Stimulated activated CD8-positive, alpha-beta memory T cell treated with anti-CD3 and anti-CD28 coated beads, Interleukin-2, amount 100 ng/mL, for 1 hour (primary cell): ENCODE data around the gene EHBP1.
"Not testable (repeated sequence)": the region's sequence is repeated elsewhere in the genome, so short reads cannot be mapped to it uniquely, and the experiment has no call there.

Experiments
- DNase-seq, 2 donors: peaks; one replicate each; pipeline ENCODE4 v3.0.0-alpha.2; 2020; ENCODE audit warnings: low read depth in 2 of 2

Gene EHBP1

GRCh38 chr2:62705859-62706720 is 577 bp downstream of the EHBP1 start:
- DNase-seq, result no peak

GRCh38 chr2:62706721-62707521 is 1.4 kb downstream of the EHBP1 start:
- no peak for DNase-seq

GRCh38 chr2:62708751-62709150 is 3.2 kb downstream of the EHBP1 start:
- no peak for DNase-seq

DNA sequence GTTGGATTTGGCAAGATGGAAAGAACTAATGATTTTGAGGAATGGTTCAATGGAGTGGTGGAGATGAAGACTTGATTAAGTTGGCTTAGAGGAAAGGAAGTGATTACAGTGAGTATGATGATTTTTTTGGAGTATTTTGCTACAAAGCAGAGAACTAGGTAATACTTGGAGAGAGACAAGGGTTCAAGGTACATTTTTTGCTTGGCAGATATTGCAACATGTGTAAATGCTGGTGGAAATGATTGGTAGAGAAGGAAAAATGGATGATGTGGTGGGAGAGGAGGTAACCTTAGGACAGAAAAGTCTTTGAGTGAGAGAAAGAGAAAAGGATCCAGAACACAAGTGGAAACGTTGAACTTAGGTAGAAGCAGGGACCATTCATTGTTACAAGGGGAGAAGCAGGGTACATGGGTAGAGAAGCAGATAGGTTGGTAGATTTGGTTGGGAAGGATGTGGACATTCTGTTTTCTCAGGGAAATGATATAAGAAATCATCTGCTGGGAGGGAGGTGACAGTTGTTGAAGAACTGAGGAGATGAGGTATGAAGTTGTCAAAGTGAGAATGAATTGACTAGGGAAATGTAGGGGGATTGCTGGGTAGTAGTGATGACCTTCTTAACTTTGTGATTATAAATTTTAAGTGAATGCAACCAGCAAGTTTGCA is 6.5 kb downstream of the EHBP1 start:
- no peak for DNase-seq

DNA sequence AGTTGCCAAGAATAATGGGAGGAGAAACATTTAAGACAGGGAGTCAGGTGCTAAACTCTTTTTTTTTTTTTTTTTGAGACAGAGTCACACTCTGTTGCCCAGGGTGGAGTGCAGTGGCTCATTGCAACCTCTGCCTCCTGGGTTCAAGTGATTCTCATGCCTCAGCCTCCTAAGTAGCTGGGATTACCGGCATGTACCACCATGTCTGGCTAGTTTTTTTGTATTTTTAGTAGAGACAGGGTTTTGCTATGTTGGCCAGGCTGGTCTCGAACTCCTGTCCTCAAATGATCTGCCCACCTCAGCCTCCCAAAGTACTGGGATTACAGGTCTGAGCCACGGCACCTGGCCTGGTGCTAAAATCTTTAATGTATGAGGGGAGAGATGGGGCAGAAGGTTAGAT is 7.7 kb downstream of the EHBP1 start:
- not testable (repeated sequence) for DNase-seq

DNA sequence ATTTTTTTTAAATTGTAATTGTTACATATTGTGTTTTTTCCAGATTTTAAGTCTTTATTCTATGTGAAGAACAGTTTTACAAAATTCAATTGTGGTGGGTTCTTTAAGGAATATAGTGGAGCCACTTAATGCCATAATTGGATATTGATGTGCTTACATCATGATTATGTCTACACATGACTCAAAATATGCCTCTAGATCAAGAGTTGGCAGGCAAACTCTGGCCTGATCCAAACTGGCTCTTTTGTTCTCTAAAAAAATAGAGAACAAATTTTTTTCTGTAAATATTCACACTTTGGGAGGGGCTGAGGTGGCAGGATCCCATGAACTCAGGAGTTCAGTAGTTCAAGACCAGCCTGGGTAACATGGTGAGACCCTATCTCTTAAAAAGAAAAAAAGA is 8.3 kb downstream of the EHBP1 start:
- DNase-seq, result no peak

- DNase-seq, result no peak
Observed at GRCh38 chr2:62716768-62717167, 11.3 kb downstream of the EHBP1 start.

DNA sequence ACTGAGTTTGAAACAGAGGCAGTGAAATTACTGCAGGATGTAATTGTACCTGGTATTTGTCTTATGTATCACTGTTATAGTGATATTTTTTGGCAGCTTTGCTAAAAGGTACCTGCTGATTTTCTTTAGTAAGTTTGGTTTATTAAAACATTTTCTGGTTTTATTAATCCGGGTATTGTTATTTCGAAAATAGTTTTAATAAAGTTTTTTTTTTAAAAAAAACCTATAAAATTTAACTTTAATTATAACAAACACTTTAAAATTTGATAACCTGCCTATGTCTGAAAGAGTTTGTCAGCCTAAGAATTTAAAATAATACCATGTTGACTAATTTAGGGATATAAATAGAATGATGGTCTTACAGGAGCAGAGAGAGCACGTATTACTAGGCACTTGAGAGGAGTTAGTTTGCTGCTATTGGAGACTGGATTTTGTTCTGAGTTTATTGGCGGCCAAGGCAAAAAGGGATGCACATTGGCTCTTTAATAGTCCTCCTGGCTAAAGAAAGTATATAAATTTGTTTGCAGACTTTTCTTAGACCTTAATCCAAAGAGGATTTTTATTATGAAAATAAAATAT is 12.1 kb downstream of the EHBP1 start:
- no peak for DNase-seq

DNA sequence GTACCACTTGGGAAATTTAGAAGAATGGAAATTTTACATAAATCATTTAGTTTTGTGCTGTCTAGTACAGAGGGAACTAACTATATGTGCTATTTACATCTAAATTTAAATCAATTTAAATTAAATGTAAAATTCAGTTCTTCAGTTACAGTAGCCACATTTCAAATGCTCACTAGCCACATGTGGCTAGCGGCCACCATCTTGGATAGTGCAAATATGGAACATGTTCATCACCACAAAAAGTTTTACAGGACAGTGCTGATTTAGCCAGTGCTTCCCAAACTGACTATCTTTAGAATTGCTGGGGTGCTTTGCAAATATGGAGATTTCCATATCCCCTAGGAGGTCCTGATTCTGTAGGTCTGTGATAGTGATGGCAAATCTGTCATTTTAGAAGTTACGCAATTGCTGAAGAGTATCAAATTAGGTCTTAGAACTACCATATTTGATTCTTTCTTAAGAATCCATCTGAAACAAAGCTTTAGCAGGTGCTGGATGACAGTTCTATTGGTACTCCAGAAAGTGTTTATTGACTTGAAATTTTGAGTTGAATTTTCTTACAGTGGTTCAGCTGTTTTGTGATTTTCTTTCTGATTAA is 12.8 kb downstream of the EHBP1 start:
- DNase-seq, result no peak

- no peak for DNase-seq
Observed at GRCh38 chr2:62719757-62720156, 14.2 kb downstream of the EHBP1 start.

- DNase-seq, result no peak
Observed at GRCh38 chr2:62722679-62723078, 17.2 kb downstream of the EHBP1 start.

DNA sequence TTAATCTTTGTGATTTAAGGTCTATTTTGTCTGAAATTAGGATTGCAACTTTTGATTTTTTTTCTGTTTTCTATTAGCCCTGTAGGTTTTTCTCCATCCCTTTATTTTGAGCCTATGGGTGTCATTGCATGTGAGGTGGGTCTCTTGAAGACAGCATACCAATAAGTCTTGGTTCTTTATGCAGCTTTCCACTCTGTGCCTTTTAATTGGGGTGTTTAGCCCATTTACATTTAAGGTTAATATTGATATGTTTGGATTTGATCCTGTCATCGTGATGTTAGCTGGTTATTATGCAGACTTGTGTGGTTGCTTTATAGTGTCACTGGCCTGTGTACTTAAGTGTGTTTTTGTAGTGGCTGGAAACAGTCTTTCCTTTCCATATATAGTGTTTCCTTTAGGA is 17.7 kb downstream of the EHBP1 start:
- DNase-seq, result no peak

GRCh38 chr2:62724106-62724505 is 18.6 kb downstream of the EHBP1 start:
- DNase-seq, result no peak

DNA sequence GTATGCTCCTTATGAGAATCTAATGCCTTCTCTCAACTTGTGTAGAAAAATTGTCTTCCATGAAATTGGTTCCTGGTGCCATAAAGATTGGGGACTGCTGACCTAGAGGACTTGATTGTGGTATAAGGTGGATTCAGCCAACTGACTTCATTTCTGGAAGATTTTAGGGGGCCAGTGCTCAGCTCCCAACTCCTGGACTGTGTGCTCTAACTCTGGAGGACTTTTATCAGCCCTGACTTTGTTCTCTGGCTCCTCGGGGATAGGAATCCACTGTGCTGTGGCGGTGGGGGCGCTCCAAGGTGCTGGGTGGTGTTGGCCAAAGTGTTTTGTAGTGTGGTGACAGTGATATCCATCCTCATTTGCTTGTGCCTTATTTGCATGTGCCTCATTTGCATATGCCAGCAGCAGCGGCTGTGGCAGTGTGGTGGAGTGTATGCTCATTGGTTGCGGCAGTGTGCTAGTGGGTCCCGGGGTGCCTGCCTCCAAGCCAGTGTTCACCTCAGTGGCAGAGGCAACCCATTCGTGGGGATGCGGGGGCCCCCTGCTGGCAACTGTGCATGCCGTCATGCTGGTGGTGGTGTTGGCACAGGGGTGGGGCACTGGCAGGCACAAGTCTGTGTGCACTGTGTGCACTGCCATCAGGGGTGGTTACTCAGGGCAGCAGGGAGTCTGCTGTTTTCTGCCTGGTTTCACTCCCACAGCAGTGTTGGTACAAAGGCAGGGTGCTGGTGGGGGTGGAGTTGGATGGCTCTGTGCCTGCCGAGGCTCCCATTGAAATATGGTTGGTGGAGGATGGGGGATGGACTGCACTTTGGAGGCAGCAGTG is 19.6 kb downstream of the EHBP1 start:
- DNase-seq, result no peak

DNA sequence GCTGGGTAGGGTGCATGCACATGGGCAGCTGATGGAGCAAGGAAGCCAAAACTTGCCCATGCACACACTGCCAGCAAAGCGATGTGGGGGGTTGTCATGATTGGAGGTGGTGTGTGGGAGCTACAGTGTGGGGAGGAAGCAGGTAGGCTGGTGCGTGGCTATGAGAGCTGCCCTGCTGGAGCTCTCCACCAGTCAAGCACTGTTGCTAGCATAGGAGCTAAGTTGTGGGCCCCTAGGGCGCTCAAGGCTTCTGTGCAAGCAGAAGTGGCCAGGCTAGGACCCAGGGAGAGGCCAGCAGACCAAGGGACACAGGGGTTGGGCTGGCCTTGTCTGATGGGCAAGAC is 20.2 kb downstream of the EHBP1 start:
- DNase-seq, result no peak

- no peak for DNase-seq
Observed at GRCh38 chr2:62727259-62727867, 21.9 kb downstream of the EHBP1 start.

DNA sequence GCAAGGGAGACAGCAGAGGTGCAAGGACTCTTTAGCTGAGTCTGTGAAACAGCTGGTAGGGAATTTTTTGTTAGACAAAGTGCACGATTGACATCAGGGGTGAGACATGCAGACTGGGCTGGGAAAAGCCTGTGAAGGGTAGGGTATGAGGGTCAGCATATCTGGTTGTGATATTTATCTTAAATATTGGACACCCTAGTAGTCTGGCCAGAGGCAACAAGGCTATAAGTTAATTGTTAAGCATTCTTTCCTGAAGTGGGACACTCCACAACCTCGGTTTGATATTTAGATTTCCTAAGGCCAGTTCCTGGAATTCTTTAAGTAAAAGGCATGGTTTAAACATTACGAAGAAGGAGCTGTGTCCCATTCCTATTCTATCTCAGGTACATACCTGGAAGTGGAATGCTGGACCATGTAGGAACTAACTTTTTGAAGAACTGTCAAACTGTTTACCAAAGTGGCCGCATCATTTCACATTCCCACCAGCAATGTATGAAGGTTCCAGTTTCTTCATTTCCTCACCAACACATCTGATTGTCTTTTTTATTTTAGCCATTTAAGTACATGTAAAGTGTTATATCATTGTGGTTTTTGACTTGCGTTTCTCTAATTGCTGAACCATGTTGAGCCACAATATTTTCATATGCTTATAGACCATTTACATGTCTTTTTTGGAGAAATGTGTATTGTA is 22.5 kb downstream of the EHBP1 start:
- no peak for DNase-seq

- no peak for DNase-seq
Observed at GRCh38 chr2:62731275-62731674, 25.8 kb downstream of the EHBP1 start.

DNA sequence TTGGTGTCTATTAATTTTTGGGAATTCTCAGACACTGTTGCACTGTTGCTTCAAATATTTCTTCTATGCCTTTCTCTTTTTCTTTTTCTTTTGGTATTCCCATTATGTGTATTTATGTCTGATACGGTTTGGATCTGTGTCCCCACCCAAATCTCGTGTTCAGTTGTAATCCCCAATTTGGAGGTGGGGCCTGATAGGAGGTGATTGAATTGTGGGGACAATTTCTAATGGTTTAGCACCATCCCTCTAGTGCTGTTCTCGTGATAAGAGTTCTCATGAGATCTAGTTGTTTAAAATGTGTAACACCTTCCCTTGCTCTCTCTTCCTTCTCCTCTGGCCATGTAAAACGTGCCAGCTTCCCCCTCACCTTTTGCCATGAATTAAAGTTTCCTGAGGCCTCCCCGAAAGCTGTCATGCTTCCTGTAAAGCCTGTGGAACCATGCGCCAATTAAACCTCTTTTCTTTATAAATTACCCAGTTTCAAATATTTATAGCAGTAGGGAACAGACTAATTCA is 26.8 kb downstream of the EHBP1 start:
- DNase-seq, result no peak

- DNase-seq, result no peak
Observed at GRCh38 chr2:62733546-62733945, 28.0 kb downstream of the EHBP1 start.
